Umbilical cord (tissue), 2 donors: Measurements from ENCODE around the gene FOXO6. TPM values are rescaled to one million over a fixed set of nuclear protein-coding genes. Genes with fewer than 3 reads are reported as not detected.

ENCODE experiments used
- DNase-seq: peaks from one replicate; pipeline ENCODE4 v3.0.0-alpha.2; 2015; ENCODE audit warnings: low spot score
- total RNA-seq: library from RNA; depleted of rRNA; stranded (reverse); fragments of >200 nt; gene quantifications from one replicate; pipeline ENCODE4 v1.2.3, GENCODE V29; 2014; ENCODE audit warnings: low replicate concordance; ENCODE audit not compliant: insufficient read depth

FOXO6 gene
- total RNA-seq, 1 donor from 2014 or later, result 0.24 TPM

- no peak for DNase-seq
These were observed 62.4 kb downstream of the FOXO6 start for GRCh38 chr1:41423511-41424191.

- no peak for DNase-seq
These were observed 63.4 kb downstream of the FOXO6 start for GRCh38 chr1:41424581-41425118.

- no peak for DNase-seq
These were observed 64.1 kb downstream of the FOXO6 start for GRCh38 chr1:41425369-41425768.

GRCh38 chr1:41426201-41426890, 65.1 kb downstream of the FOXO6 start:
- DNase-seq, result no peak

- no peak for DNase-seq
These were observed 66.1 kb downstream of the FOXO6 start for GRCh38 chr1:41427122-41427913.

GRCh38 chr1:41427916-41428737, 66.9 kb downstream of the FOXO6 start:
- DNase-seq, result no peak

GRCh38 chr1:41428738-41429640, 67.8 kb downstream of the FOXO6 start:
- no peak for DNase-seq

GRCh38 chr1:41429641-41430035, 68.4 kb downstream of the FOXO6 start:
- no peak for DNase-seq

GRCh38 chr1:41430069-41430468, 68.8 kb downstream of the FOXO6 start:
- no peak for DNase-seq

- no peak for DNase-seq
These were observed 69.3 kb downstream of the FOXO6 start for GRCh38 chr1:41430582-41430981.

GRCh38 chr1:41431490-41432350, 70.5 kb downstream of the FOXO6 start:
- DNase-seq, result no peak

Other genes starting within 250 kb of the FOXO6 start
- gene SCMH1, start 119.1 kb upstream of the FOXO6 start, total RNA-seq, result 120 TPM
- gene EDN2, start 123.2 kb downstream of the FOXO6 start, total RNA-seq, result 4.6 TPM